ENCODE measurements around the gene IL33.
"Not testable (repeated sequence)": the region's sequence is repeated elsewhere in the genome, so short reads cannot be mapped to it uniquely, and the experiment has no call there.

The IL33 gene

GRCh38 chr9:6215562-6215961, at the start of gene IL33:
Gene IL33 (plus strand): TSS chr9:6215807. CDS start chr9:6241695, 25,888 bp downstream.
- DNase-seq, result no peak

DNA sequence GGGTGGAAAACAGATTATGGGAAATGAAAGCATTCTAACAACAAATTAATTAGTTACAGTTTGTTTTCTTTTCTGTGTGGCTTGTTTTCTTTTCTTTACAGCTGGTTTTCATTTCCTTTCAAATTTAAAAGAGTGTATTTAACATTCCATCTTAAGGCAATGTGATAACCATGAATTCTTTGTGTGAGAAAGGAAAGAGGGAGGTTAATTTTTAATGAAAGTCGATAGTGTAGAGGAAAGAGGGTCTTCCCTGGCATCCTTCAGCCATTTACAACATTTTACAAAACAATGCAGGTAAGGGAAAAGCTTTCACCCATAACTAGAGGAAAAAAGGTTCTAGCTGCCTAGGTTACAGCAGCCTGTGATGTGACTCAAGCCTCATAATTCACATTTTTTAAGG, 43.9 kb upstream of the IL33 start:
- DNase-seq, result no peak

- DNase-seq, result no peak
Measured at GRCh38 chr9:6173914-6174313, 41.7 kb upstream of the IL33 start.

GRCh38 chr9:6182549-6183226, 32.9 kb upstream of the IL33 start:
- DNase-seq, result not testable (repeated sequence)

DNA sequence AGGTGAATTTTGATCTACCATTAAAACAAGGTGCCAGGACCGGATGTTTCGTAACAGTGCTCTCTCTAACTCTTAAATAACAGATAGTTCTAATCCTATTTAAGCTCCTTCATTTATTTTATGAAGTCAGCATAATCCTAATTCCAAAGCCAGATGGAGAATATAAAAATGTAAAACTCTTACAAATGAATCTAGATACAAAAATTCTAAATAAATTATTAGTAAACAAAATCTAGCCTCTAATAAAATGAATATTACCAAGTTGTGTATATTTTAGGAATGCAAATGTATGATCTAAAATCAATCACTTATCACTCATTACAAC, 32.4 kb upstream of the IL33 start:
- no peak for DNase-seq

DNA sequence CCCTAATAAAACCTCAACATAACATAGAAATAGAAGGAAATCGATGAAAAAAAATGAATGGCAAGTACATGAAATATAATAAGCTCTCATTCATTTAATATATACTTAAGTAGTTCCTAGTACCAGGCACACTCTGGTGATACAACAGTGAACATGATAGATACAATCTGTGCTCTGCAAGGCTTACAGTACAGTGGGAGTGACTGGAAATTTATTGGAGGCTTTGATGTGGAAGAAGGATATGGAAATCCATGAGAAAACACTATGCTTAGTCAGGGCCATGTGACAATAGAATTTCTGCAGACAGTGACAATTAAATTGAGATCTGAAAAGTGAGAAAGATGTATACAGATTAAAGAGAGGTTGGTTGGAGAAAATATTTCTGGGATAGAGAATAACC, 32.0 kb upstream of the IL33 start:
- DNase-seq, result no peak

DNA sequence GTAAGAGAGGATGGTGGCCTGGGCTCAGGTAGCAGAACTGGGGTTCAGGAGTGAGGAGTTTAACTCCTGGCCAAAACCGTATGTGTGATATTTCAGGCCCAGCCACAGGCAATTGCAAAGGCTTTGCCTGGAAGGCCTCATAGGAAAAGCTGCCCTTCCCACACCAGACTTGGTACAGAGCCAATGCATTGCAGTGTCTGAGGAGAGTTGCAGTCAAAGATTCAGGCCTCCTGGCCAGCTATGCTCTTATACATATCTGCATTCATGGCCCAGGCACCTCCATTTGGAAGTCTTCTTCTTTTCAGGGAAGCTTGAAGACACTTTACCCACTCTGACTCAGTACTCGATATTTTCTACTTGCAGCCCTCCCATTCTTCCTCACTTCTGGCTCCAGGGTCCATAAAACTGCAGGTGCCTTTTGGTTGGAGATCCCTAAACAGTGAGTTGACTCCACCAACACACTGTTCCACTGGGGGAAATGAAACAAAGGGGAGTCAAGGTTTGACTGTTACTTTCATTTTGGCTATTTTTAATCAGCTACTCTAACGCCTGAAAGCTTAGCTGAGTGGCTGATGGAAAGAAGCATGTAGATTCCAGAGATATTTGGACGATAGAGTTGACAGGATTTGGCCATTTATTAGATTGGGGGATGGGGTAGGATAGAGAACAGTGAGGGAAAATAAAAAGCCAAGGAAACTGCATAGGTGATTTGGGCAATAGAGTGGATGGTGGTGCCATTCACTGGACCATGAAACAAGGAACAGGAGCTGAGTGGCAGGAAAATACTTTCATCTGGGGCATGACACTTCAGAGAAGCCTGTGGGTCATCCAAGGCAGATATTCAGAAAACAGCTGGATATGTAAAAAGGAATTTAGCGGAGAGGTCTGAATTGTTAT, 30.6 kb upstream of the IL33 start:
- no peak for DNase-seq

- no peak for DNase-seq
Measured at GRCh38 chr9:6186691-6187090, 28.9 kb upstream of the IL33 start.

GRCh38 chr9:6187272-6187671, 28.3 kb upstream of the IL33 start:
- DNase-seq, result no peak

DNA sequence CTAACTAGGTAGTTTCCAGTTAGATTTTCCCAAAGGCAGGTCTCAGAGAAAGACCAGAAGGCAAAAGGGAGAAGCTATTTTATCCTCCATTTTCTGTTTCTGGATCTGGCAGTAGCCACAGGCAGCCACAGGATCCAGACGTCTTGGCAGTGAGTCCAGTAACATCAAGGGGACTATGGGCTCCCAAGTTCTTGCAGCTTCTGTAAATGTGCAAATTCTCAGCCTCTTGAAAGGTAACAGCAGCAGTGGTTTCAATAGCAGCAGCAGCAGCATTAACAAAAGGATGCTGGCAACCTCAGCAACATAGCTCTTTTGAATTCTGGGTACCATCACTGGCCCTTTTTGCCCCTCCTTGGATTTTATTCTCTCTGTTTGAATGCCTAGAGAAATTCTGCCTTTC, 27.1 kb upstream of the IL33 start:
- DNase-seq, result no peak

GRCh38 chr9:6188906-6189305, 26.7 kb upstream of the IL33 start:
- no peak for DNase-seq

DNA sequence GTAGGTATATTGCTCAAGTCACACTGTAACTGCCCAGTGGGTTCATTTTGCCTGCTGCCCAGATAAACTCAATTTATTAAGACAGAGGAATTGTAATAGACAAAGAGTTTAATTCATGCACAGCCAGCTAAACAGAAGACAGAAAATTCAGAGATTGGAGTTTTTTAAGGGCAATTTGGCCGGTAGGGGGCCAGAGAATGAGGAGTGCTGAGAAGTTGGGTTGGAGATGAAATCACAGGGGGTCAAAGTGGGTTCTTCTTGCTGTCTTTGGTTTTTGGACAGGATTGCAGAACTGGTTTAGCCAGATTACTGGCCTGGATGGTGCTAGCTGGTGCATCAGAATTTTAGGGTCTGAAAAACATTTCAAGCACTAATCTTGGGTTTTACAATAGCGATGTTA, 20.7 kb upstream of the IL33 start:
- DNase-seq, result no peak

GRCh38 chr9:6195714-6196360, 19.8 kb upstream of the IL33 start:
- DNase-seq, result no peak

- no peak for DNase-seq
Measured at GRCh38 chr9:6197330-6197729, 18.3 kb upstream of the IL33 start.

GRCh38 chr9:6198251-6198650, 17.4 kb upstream of the IL33 start:
- no peak for DNase-seq

- DNase-seq, result no peak
Measured at GRCh38 chr9:6199596-6199995, 16.0 kb upstream of the IL33 start.

DNA sequence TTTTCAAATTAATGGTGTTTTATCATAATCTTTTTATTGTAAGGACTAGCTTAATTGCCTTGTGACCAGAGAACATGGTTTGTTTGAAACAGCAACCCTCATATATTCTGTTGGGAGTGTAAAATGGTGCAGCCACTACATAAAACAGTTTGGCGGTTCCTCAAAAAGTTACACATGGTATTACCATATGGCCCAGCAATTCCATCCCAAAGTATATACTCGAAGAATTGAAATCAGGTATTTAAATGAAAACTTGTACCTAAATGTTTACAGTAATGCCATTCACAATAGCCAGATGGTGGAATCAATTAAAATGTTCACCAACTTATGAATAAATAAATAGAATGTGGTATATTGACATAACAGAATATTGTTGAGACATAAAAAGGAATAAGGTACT, 14.8 kb upstream of the IL33 start:
- DNase-seq, result no peak

DNA sequence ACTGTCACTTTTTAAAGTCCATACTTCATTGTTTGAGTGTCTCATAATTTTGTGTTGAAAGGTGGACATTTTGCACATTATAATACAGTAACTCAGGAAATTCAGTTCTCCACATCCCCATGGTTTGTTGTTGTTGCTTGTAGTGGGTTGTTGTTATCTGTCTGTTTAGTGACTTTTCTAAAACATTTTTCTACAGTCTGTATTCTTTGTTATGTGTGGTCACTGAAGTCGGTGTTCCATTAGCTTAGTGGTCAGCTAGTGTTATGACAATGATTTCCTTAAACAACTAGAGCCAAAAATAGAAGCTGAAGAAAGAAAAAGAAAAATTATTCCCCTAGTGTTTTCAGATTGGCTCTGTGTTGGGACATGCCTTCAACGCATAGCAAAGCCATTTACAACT, 5.6 kb upstream of the IL33 start:
- no peak for DNase-seq

DNA sequence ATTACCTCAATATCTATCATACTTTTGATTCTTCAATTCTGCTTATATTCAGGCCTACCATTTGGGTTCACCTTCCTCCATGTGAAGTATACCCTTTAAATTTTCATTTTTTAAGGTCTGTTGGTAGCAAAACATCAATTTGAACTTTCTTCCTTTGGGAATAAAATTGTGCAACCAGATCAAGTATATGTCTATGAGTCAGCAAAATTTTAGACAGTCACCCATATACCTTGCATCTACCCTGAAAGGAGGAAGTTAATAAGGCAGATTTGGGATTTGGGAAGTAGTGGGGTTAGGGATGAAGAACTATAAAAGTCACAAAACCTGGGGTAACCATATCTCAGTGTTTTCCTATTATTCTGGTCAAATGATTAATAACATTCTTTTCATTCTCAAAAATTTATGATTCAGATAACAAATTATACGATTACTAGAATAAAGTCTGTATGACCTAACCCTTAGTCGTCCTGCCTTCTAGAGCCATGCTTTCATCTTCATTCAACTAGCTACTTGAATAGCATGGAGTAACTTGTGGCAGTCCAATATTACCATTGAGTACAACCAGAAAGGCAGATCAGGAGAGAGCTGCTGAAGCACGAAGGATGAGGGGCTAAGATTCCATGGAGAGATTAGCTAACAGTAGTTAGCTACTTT, 2.8 kb upstream of the IL33 start:
- no peak for DNase-seq

GRCh38 chr9:6214434-6214833, 1.2 kb upstream of the IL33 start:
- no peak for DNase-seq

DNA sequence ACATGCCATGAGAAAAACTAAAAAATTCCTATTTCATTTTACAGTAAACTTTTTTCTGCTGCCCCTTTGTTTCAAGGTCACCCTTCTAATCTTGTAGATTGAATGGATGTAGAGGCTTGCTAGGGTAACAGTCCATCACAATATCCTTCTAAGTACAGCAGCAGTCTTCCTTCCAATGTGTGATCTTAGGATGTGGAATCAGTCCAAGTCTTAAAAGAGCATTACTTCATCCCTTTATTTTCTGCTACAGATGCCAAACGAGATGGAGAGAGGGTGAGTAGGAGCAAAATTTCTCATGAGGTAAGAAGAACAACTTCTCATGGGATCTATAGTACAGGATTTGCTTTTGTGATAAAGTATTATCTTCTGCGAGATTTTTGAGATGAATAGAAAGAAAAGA, 704 bp upstream of the IL33 start:
- no peak for DNase-seq

DNA sequence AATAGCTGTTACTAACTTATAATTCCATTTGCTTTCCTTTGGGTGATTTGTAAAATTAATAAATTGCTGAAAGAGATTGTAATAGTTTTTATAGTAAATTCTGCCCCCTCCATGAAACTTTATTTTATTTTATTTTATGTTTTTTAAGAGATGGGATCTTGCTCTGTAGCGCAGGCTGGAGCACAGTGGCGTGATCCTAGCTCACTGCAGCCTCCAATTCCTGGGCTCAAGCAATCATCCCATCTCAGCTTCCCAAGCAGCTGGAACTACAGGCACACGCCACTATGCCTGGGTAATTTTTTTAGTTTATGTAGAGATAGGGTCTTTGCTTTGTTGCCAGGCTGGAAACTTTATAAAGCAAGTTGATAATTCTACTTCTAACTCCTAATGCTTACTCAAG, 395 bp downstream of the IL33 start:
- no peak for DNase-seq

DNA sequence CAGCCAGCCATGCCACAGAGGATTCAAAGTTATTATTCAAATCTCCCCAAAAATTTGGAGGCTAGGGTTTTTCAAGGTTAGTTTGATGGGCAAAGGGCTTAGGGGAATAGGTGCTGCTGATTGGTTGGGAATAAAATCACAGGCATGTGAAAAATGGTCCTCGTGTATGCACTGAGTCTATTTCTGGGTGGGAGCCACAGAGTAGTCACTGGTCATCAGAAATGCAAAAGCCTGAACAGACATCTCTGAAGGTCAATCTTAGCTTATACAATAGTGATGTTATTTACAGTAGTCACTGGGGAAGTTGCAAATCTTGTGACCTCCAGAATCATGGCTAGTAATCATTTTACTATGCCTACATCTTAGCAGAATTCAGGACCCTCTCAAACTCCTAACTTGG, 1.3 kb downstream of the IL33 start:
- DNase-seq, result no peak

DNA sequence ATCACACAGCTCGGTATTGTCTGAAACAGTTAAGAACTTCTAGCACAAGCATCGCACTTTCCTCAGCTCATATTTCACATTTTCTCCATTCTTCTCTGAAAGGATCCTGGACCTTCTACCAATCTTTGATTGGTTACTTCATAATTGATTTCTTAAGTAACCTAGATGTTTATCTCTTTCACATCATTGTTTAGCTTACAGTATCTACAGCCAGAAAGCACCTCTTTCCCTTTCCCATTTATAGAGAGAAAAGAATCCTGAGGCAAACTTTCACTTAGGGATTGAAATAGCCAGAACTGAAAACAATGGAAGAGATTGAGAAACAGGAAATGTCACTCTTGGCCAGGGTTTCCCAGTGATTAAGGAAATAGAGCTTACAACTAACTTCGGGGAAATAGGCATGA, 2.5 kb downstream of the IL33 start:
- DNase-seq, result no peak
